Upper lobe of left lung (tissue), 6 donors: ENCODE measurements around the gene BTD. TPM values are rescaled to one million over a fixed set of nuclear protein-coding genes. Genes with fewer than 3 reads are reported as not detected.

Experiments
- ATAC-seq, 2 donors: fragments of 200-7000 bp; cut with Tn5 transposase; one replicate each; pipeline ENCODE4 v1.9.1; 2022; ENCODE audit warnings: mild to moderate bottlenecking in 2 of 2, moderate library complexity in 2 of 2; ENCODE audit not compliant: low FRiP score in 2 of 2
- DNase-seq, 2 donors: peaks; one replicate each; pipeline ENCODE4 v3.0.0-alpha.2; 2019 to 2020
- H3K27ac ChIP-seq, 4 donors: fragments of 200-600 bp; sonication (generic); one replicate each; pipeline ENCODE4 v1.5.1; 2016 to 2019
- H3K27me3 ChIP-seq, 4 donors: fragments of 200-600 bp; sonication (generic); one replicate each; pipeline ENCODE4 v1.5.1; 2017 to 2019
- H3K36me3 ChIP-seq, 4 donors: fragments of 200-600 bp; sonication (generic); one replicate each; pipeline ENCODE4 v1.5.1; 2016 to 2019
- H3K4me1 ChIP-seq, 4 donors: fragments of 200-600 bp; sonication (generic); one replicate each; pipeline ENCODE4 v1.5.1; 2018 to 2019
- H3K4me3 ChIP-seq, 4 donors: fragments of 200-600 bp; sonication (generic); one replicate each; pipeline ENCODE4 v1.5.1; 2017 to 2019; ENCODE audit warnings: mild to moderate bottlenecking in 2 of 4, moderate library complexity in 1 of 4
- H3K9me3 ChIP-seq, 4 donors: fragments of 200-600 bp; sonication (generic); one replicate each; pipeline ENCODE4 v1.5.1; 2018 to 2019
- EP300 ChIP-seq, 4 donors: sonication (generic); formaldehyde crosslinking; IDR thresholded peaks; one replicate each; pipeline ENCODE4 v1.5.1; 2017; ENCODE audit warnings: antibody characterized with exemption in 4 of 4, control low read depth in 2 of 4
- POLR2A ChIP-seq, 4 donors: fragments of 450-650 bp; IDR thresholded peaks; one replicate each; pipeline ENCODE4 v1.5.1; 2016 to 2017; ENCODE audit warnings: antibody characterized with exemption in 4 of 4, mild to moderate bottlenecking in 2 of 4
- POLR2AphosphoS5 ChIP-seq, 2 donors: sonication (generic); formaldehyde crosslinking; IDR thresholded peaks; one replicate each; pipeline ENCODE4 v1.5.1; 2017; ENCODE audit warnings: antibody characterized with exemption in 2 of 2
- WGBS, 2 donors: methylation state at CpG; one replicate each; pipeline ENCODE4 v1.1.5; 2017 to 2018; 5-methylcytosine and 5-hydroxymethylcytosine counted together
- total RNA-seq, 6 donors: library from RNA; depleted of rRNA in 4 of 6; stranded (reverse); fragments of >200 nt in 4 of 6; gene quantifications; one replicate each; pipeline versions ENCODE4 v1.1.0 to v1.2.1, GENCODE V29; 2016 to 2021
- TF ChIP-seq, protein P1 (sequence below), 6 experiments: fragments of 450-650 bp in 4 of 6; fragments of 200-600 bp in 2 of 6; sonication (generic) in 2 of 6; IDR thresholded peaks; one replicate each; pipeline ENCODE4 v1.5.1; 2016 to 2019; ENCODE audit warnings: antibody characterized with exemption in 6 of 6
- donor health status: DM: no; HTN: no; CAD: no; lungs with moderate emphysema.
- donor health status: DM: no; HTN: yes; CAD: no; lungs with severe emphysema.

Gene BTD
- total RNA-seq, 6 donors from 2014 or later = 6.8 to 32.2 (median 21.8) TPM

DNA sequence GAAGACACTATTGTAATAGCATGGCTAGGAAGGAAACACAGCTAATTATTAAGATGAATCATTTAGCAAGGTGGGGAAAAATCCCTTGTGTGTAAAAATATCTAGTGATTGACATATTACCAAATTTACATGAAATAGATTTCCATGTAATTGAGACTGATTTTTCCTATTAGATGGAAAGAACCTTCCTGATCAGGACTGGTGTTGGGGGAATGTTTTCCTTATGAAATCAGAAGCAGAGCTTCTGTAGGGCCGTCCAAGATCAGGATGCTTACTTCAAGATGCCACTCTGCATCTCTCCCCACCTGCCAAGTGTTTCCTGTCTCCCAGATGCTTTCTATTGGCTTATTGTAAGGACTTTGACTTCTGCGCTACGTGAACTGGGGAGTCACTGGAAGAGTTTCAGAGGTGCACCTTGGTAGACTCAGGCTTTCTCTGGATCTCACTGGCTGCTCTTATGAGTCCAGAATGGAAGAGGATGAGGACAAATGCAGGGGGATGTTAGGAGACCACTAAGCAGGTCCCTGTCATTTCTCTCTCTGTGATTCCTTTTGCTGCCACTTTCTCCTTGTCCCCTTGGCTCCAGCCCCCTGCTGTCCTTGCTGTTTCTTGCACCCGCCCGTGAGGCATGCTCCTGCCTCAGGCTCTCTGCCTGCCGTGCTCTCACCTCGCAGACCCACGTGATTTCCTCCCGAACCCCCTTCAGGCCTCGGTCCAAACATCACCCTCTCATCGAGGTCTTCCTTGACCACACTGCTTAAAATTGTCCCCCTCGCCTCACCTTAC lies 30.1 kb downstream of the BTD start:
- H3K27ac ChIP-seq = peak overlapping the region in 3 of 4 donors; percentile 32 to 60 (median 51)
- H3K4me1 ChIP-seq = peaks cover 21 to 40% (median 30%) of the 10 kb centered on the region in 4 donors
- DNase-seq (peak in 1 of 2 donors; percentile 31), ATAC-seq (no peak)
- no peaks in the 10 kb centered on the region for H3K36me3 ChIP-seq
- TF ChIP-seq, protein P1, sequence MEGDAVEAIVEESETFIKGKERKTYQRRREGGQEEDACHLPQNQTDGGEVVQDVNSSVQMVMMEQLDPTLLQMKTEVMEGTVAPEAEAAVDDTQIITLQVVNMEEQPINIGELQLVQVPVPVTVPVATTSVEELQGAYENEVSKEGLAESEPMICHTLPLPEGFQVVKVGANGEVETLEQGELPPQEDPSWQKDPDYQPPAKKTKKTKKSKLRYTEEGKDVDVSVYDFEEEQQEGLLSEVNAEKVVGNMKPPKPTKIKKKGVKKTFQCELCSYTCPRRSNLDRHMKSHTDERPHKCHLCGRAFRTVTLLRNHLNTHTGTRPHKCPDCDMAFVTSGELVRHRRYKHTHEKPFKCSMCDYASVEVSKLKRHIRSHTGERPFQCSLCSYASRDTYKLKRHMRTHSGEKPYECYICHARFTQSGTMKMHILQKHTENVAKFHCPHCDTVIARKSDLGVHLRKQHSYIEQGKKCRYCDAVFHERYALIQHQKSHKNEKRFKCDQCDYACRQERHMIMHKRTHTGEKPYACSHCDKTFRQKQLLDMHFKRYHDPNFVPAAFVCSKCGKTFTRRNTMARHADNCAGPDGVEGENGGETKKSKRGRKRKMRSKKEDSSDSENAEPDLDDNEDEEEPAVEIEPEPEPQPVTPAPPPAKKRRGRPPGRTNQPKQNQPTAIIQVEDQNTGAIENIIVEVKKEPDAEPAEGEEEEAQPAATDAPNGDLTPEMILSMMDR (IDR thresholded peaks at IDR 0.05) = no peak
- no peak for TF ChIP-seq POLR2AphosphoS5 (IDR thresholded peaks at IDR 0.05)
- no peak for TF ChIP-seq EP300 (IDR thresholded peaks at IDR 0.05)
- no peak for TF ChIP-seq POLR2A (IDR thresholded peaks at IDR 0.05)
- H3K27me3 ChIP-seq = no peaks in the 10 kb centered on the region
- H3K9me3 ChIP-seq = no peaks in the 10 kb centered on the region
- H3K4me3 ChIP-seq = no peak overlapping the region
- 84 to 86% methylated on average over 12 of the region's 12 CpGs for WGBS, 2 donors

- ATAC-seq (no peak), DNase-seq (no peak)
- Histone ChIP-seq H3K4me3 (no peak overlapping the region), H3K4me1 (peaks cover 21 to 40% (median 34%) of the 10 kb centered on the region in 4 donors), H3K27me3 (no peaks in the 10 kb centered on the region), H3K27ac (peak overlapping the region in 1 of 4 donors; percentile 60), H3K36me3 (no peaks in the 10 kb centered on the region), H3K9me3 (no peaks in the 10 kb centered on the region)
- WGBS, 2 donors = 94 to 95% methylated on average over 4 of the region's 4 CpGs
- TF ChIP-seq EP300 (IDR thresholded peaks at IDR 0.05) = no peak
- TF ChIP-seq POLR2AphosphoS5 (IDR thresholded peaks at IDR 0.05) = no peak
- no peak for TF ChIP-seq POLR2A (IDR thresholded peaks at IDR 0.05)
- TF ChIP-seq, protein P1 (IDR thresholded peaks at IDR 0.05) = no peak
Observed at GRCh38 chr3:15632212-15632580, 30.7 kb downstream of the BTD start.

- TF ChIP-seq, protein P1 (IDR thresholded peaks at IDR 0.05) = no peak
- TF ChIP-seq POLR2A (IDR thresholded peaks at IDR 0.05) (no peak), POLR2AphosphoS5 (IDR thresholded peaks at IDR 0.05) (no peak), EP300 (IDR thresholded peaks at IDR 0.05) (no peak)
- no peak overlapping the region for H3K27ac ChIP-seq
- no peak for DNase-seq
- H3K9me3 ChIP-seq = no peaks in the 10 kb centered on the region
- H3K36me3 ChIP-seq = no peaks in the 10 kb centered on the region
- no peak overlapping the region for H3K4me3 ChIP-seq
- 90 to 96% methylated on average over 5 of the region's 5 CpGs for WGBS, 2 donors
- no peak for ATAC-seq
- H3K4me1 ChIP-seq = peaks cover 21 to 40% (median 35%) of the 10 kb centered on the region in 4 donors
- H3K27me3 ChIP-seq = no peaks in the 10 kb centered on the region
Observed at GRCh38 chr3:15633159-15633558, 31.6 kb downstream of the BTD start.

- ATAC-seq (no peak), DNase-seq (no peak)
Observed at GRCh38 chr3:15633766-15634598, 32.4 kb downstream of the BTD start.

More at GRCh38 chr3:15633766-15634598, 32.4 kb downstream of the BTD start:
- no peaks in the 10 kb centered on the region for H3K9me3 ChIP-seq
- no peak overlapping the region for H3K4me3 ChIP-seq
- WGBS, 2 donors = 42 to 43% methylated on average over 4 of the region's 4 CpGs
- H3K4me1 ChIP-seq = peaks cover 21 to 40% (median 35%) of the 10 kb centered on the region in 4 donors
- TF ChIP-seq POLR2AphosphoS5 (IDR thresholded peaks at IDR 0.05) = no peak
- TF ChIP-seq EP300 (IDR thresholded peaks at IDR 0.05) = no peak
- TF ChIP-seq POLR2A (IDR thresholded peaks at IDR 0.05) = no peak
- TF ChIP-seq, protein P1 (IDR thresholded peaks at IDR 0.05) = no peak
- no peaks in the 10 kb centered on the region for H3K27me3 ChIP-seq
- peak overlapping the region in 2 of 4 donors; percentile 5 to 51 for H3K27ac ChIP-seq
- H3K36me3 ChIP-seq = no peaks in the 10 kb centered on the region
